C4-2B (cell line): ENCODE measurements around the gene SNX13.

ENCODE experiments used
- ZFX ChIP-seq: fragments of 450-650 bp; IDR thresholded peaks from 2 replicates; pipeline ENCODE4 v1.6.1; 2017
- TF ChIP-seq, protein P1 (sequence below): fragments of 450-650 bp; conservative IDR thresholded peaks from 2 replicates; pipeline ENCODE4 v1.5.1; 2017; ENCODE audit warnings: mild to moderate bottlenecking

DNA sequence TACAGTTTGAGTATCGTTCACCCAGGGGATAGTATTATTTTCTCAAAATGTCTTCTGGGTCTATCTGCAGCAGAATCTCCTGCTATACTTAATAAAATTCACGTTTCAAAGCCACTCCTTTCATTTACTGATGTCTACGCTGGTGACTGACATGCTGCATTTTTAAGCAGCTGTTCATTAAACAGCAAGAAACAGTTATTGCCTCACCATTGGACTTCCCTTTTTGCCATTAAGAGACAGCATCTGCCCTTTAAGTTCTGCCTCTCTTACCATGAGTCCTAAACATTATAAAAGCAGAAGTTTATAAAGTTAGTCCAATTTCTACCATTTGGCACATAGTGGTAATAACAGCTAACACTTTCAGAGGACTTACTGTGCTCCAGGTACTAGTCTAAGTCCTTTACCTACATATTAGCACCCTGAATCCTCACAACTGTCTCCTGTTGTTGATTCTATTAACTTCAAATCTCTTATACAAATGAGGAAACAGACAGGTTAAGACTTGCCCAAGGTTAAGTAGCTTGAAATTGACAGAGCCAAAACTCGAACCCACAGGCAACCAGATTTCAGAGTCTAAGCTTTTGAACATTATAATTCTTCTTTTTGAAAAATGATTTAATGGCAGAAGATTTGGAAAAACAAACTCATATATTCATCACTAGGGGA lies 169.5 kb downstream of the SNX13 start:
- TF ChIP-seq, protein P1, sequence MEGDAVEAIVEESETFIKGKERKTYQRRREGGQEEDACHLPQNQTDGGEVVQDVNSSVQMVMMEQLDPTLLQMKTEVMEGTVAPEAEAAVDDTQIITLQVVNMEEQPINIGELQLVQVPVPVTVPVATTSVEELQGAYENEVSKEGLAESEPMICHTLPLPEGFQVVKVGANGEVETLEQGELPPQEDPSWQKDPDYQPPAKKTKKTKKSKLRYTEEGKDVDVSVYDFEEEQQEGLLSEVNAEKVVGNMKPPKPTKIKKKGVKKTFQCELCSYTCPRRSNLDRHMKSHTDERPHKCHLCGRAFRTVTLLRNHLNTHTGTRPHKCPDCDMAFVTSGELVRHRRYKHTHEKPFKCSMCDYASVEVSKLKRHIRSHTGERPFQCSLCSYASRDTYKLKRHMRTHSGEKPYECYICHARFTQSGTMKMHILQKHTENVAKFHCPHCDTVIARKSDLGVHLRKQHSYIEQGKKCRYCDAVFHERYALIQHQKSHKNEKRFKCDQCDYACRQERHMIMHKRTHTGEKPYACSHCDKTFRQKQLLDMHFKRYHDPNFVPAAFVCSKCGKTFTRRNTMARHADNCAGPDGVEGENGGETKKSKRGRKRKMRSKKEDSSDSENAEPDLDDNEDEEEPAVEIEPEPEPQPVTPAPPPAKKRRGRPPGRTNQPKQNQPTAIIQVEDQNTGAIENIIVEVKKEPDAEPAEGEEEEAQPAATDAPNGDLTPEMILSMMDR, result no peak
- TF ChIP-seq ZFX, result no peak
